SK-N-SH treated with all-trans-retinoic acid at 6 μM for 48 hours (cell line): ENCODE measurements around the gene ZNF350.

ENCODE experiments used
- ATAC-seq: fragments of 200-7000 bp; cut with Tn5 transposase; 3 replicates; pipeline ENCODE4 v1.9.1; 2020; ENCODE audit warnings: mild to moderate bottlenecking, moderate library complexity
- ARNTL ChIP-seq: fragments of 450-650 bp; formaldehyde crosslinking; IDR thresholded peaks from 2 replicates; pipeline ENCODE4 v1.5.0; 2020; ENCODE audit warnings: low read depth, mild to moderate bottlenecking, moderate library complexity, borderline replicate concordance
- BACH2 ChIP-seq: fragments of 250-450 bp; sonication (Bioruptor Pico); IDR thresholded peaks from 2 replicates; pipeline ENCODE4 v1.9.0; 2021; ENCODE audit warnings: mild to moderate bottlenecking, borderline replicate concordance
- CREB5 ChIP-seq: fragments of 250-450 bp; sonication (Bioruptor Pico); IDR thresholded peaks from 2 replicates; pipeline ENCODE4 v1.5.1; 2020; ENCODE audit warnings: low read depth, mild to moderate bottlenecking, moderate library complexity
- CSDC2 ChIP-seq: fragments of 250-450 bp; sonication (Bioruptor Pico); IDR thresholded peaks from 2 replicates; pipeline ENCODE4 v1.5.0; 2020; ENCODE audit warnings: mild to moderate bottlenecking, moderate library complexity
- CSRNP3 ChIP-seq: fragments of 250-450 bp; sonication (Bioruptor Pico); IDR thresholded peaks from 2 replicates; pipeline ENCODE4 v1.5.1; 2021; ENCODE audit warnings: mild to moderate bottlenecking, moderate library complexity
- ESRRG ChIP-seq: fragments of 250-450 bp; sonication (Bioruptor Pico); IDR thresholded peaks from 2 replicates; pipeline ENCODE4 v1.6.1; 2021; ENCODE audit warnings: mild to moderate bottlenecking
- GLIS3 ChIP-seq: fragments of 250-450 bp; sonication (Bioruptor Pico); IDR thresholded peaks from 2 replicates; pipeline ENCODE4 v1.5.0; 2020; ENCODE audit warnings: mild to moderate bottlenecking, moderate library complexity
- ISL1 ChIP-seq: fragments of 250-450 bp; sonication (Bioruptor Pico); IDR thresholded peaks from 2 replicates; pipeline ENCODE4 v2.1.2; 2022; ENCODE audit warnings: mild to moderate bottlenecking, moderate library complexity
- OSR1 ChIP-seq: fragments of 250-450 bp; sonication (Bioruptor Pico); IDR thresholded peaks from 2 replicates; pipeline ENCODE4 v1.8.0; 2022; ENCODE audit warnings: moderate library complexity, mild to moderate bottlenecking, inconsistent platforms
- POU6F1 ChIP-seq: fragments of 250-450 bp; sonication (Bioruptor Pico); IDR thresholded peaks from 2 replicates; pipeline ENCODE4 v1.8.0; 2021; ENCODE audit warnings: low read depth, mild to moderate bottlenecking, moderate library complexity, borderline replicate concordance
- PPARA ChIP-seq: fragments of 250-450 bp; sonication (Bioruptor Pico); IDR thresholded peaks from 2 replicates; pipeline ENCODE4 v1.5.0; 2020; ENCODE audit warnings: mild to moderate bottlenecking, borderline replicate concordance
- RARB ChIP-seq: fragments of 250-450 bp; sonication (Bioruptor Pico); IDR thresholded peaks from 2 replicates; pipeline ENCODE4 v1.8.0; 2021; ENCODE audit warnings: mild to moderate bottlenecking, moderate library complexity
- SNAI2 ChIP-seq: fragments of 250-450 bp; sonication (Bioruptor Pico); IDR thresholded peaks from 2 replicates; pipeline ENCODE4 v1.5.0; 2020; ENCODE audit warnings: mild to moderate bottlenecking, moderate library complexity
- TCF4 ChIP-seq: fragments of 250-450 bp; sonication (Bioruptor Pico); IDR thresholded peaks from 2 replicates; pipeline ENCODE4 v1.8.0; 2021; ENCODE audit warnings: mild to moderate bottlenecking, moderate library complexity, borderline replicate concordance
- TOX ChIP-seq: fragments of 250-450 bp; sonication (Bioruptor Pico); IDR thresholded peaks from 2 replicates; pipeline ENCODE4 v1.8.0; 2021; ENCODE audit warnings: mild to moderate bottlenecking, moderate library complexity, borderline replicate concordance
- TSHZ2 ChIP-seq: fragments of 250-450 bp; sonication (Bioruptor Pico); IDR thresholded peaks from 2 replicates; pipeline ENCODE4 v1.5.0; 2020; ENCODE audit warnings: mild to moderate bottlenecking, moderate library complexity
- ZC3H10 ChIP-seq: fragments of 250-450 bp; sonication (Bioruptor Pico); IDR thresholded peaks from 2 replicates; pipeline ENCODE4 v1.5.1; 2021; ENCODE audit warnings: mild to moderate bottlenecking, moderate library complexity
- ZFP3 ChIP-seq: fragments of 250-450 bp; sonication (Bioruptor Pico); IDR thresholded peaks from 2 replicates; pipeline ENCODE4 v1.5.0; 2020; ENCODE audit warnings: mild to moderate bottlenecking, moderate library complexity
- ZFP30 ChIP-seq: fragments of 450-650 bp; formaldehyde crosslinking; IDR thresholded peaks from 2 replicates; pipeline ENCODE4 v1.5.0; 2022; ENCODE audit warnings: mild to moderate bottlenecking, moderate library complexity
- ZNF565 ChIP-seq: fragments of 450-650 bp; formaldehyde crosslinking; conservative IDR thresholded peaks from 2 replicates; pipeline ENCODE4 v1.5.0; 2020; ENCODE audit warnings: low read depth, mild to moderate bottlenecking, moderate library complexity
- ZNF70 ChIP-seq: fragments of 450-650 bp; formaldehyde crosslinking; IDR thresholded peaks from 2 replicates; pipeline ENCODE4 v1.5.0; 2020; ENCODE audit warnings: mild to moderate bottlenecking, moderate library complexity
- ZNF8 ChIP-seq: fragments of 450-650 bp; formaldehyde crosslinking; IDR thresholded peaks from 2 replicates; pipeline ENCODE4 v1.5.0; 2020; ENCODE audit warnings: mild to moderate bottlenecking, moderate library complexity

ZNF350 gene

GRCh38 chr19:51938936-51939335, 47.7 kb downstream of the ZNF350 start:
- ATAC-seq: no peak
- TF ChIP-seq POU6F1 (CRISPR knock-in tag) (no peak), ARNTL (CRISPR knock-in tag) (no peak), TSHZ2 (CRISPR knock-in tag) (no peak), CREB5 (CRISPR knock-in tag) (no peak), ZNF8 (no peak), ZC3H10 (CRISPR knock-in tag) (no peak), TCF4 (CRISPR knock-in tag) (no peak), CSDC2 (CRISPR knock-in tag) (no peak), CSRNP3 (CRISPR knock-in tag) (no peak), ISL1 (CRISPR knock-in tag) (no peak), RARB (no peak), ZNF70 (CRISPR knock-in tag) (no peak), ZFP30 (CRISPR knock-in tag) (no peak), SNAI2 (CRISPR knock-in tag) (no peak), GLIS3 (CRISPR knock-in tag) (no peak), ZFP3 (CRISPR knock-in tag) (no peak), ESRRG (no peak), TOX (CRISPR knock-in tag) (no peak), BACH2 (no peak), OSR1 (no peak)

- ATAC-seq: no peak
- no peak for TF ChIP-seq RARB
- TF ChIP-seq ZFP30 (CRISPR knock-in tag): no peak
- TF ChIP-seq ISL1 (CRISPR knock-in tag): no peak
- TF ChIP-seq OSR1: no peak
- no peak for TF ChIP-seq PPARA (CRISPR knock-in tag)
- no peak for TF ChIP-seq ZFP3 (CRISPR knock-in tag)
- TF ChIP-seq ZNF565 (CRISPR knock-in tag): no peak
- TF ChIP-seq ARNTL (CRISPR knock-in tag): no peak
- TF ChIP-seq TSHZ2 (CRISPR knock-in tag): no peak
- TF ChIP-seq, all 23 proteins: peak for 0
Measured at GRCh38 chr19:51931921-51932320, 54.7 kb downstream of the ZNF350 start.

GRCh38 chr19:51927859-51928258, 58.8 kb downstream of the ZNF350 start:
- ATAC-seq: no peak
- no peak for TF ChIP-seq SNAI2 (CRISPR knock-in tag)
- no peak for TF ChIP-seq ZNF70 (CRISPR knock-in tag)
- TF ChIP-seq CREB5 (CRISPR knock-in tag): no peak
- TF ChIP-seq CSRNP3 (CRISPR knock-in tag): no peak
- TF ChIP-seq ZNF8: no peak
- no peak for TF ChIP-seq OSR1
- TF ChIP-seq CSDC2 (CRISPR knock-in tag): no peak
- no peak for TF ChIP-seq ESRRG
- TF ChIP-seq TCF4 (CRISPR knock-in tag): no peak
